Activated naive CD8-positive, alpha-beta T cell treated with anti-CD3 and anti-CD28 coated beads, Interleukin-2, amount 50 U/mL, for 24 hours (primary cell): ENCODE measurements around the gene BMPR1B.
"Not testable (repeated sequence)": the region's sequence is repeated elsewhere in the genome, so short reads cannot be mapped to it uniquely, and the experiment has no call there.

ENCODE experiments used
- ATAC-seq: fragments of 150-1000 bp; cut with Tn5 transposase; one replicate; pipeline ENCODE4 v1.10.0; 2021
- DNase-seq: peaks from one replicate; pipeline ENCODE4 v3.0.0; 2021
- H3K27ac Mint-ChIP-seq: one replicate; pipeline ENCODE4 v1.8.0; 2021; ENCODE audit warnings: mild to moderate bottlenecking, mixed read lengths
- H3K27me3 Mint-ChIP-seq: one replicate; pipeline ENCODE4 v1.8.0; 2021; ENCODE audit warnings: mixed read lengths
- H3K36me3 Mint-ChIP-seq: one replicate; pipeline ENCODE4 v1.8.0; 2021; ENCODE audit warnings: low read depth, mixed read lengths
- H3K4me1 Mint-ChIP-seq: one replicate; pipeline ENCODE4 v1.8.0; 2021; ENCODE audit warnings: mixed read lengths
- H3K4me3 Mint-ChIP-seq: one replicate; pipeline ENCODE4 v1.8.0; 2021; ENCODE audit warnings: mild to moderate bottlenecking, moderate library complexity, mixed read lengths
- H3K9me3 Mint-ChIP-seq: one replicate; pipeline ENCODE4 v1.8.0; 2021; ENCODE audit warnings: mixed read lengths

The BMPR1B gene

GRCh38 chr4:94798808-94799207 lies 41.1 kb downstream of the BMPR1B start:
- H3K27me3 Mint-ChIP-seq = no peaks in the 10 kb centered on the region

GRCh38 chr4:94801016-94801415 lies 43.3 kb downstream of the BMPR1B start:
- H3K27me3 Mint-ChIP-seq = no peaks in the 10 kb centered on the region
- H3K9me3 Mint-ChIP-seq = no peaks in the 10 kb centered on the region
- no peaks in the 10 kb centered on the region for H3K36me3 Mint-ChIP-seq
- H3K4me3 Mint-ChIP-seq = no peak overlapping the region
- no peak for DNase-seq
- H3K4me1 Mint-ChIP-seq = no peaks in the 10 kb centered on the region
- no peak overlapping the region for H3K27ac Mint-ChIP-seq
- no peak for ATAC-seq

More at GRCh38 chr4:94798808-94799207, 41.1 kb downstream of the BMPR1B start:
- no peak overlapping the region for H3K27ac Mint-ChIP-seq
- no peaks in the 10 kb centered on the region for H3K9me3 Mint-ChIP-seq
- H3K4me3 Mint-ChIP-seq = no peak overlapping the region
- no peaks in the 10 kb centered on the region for H3K4me1 Mint-ChIP-seq
- DNase-seq (no peak), ATAC-seq (no peak)
- no peaks in the 10 kb centered on the region for H3K36me3 Mint-ChIP-seq

- no peak for DNase-seq
- Mint-ChIP-seq H3K27ac (no peak overlapping the region), H3K27me3 (no peaks in the 10 kb centered on the region), H3K9me3 (no peaks in the 10 kb centered on the region), H3K4me1 (no peaks in the 10 kb centered on the region), H3K4me3 (no peak overlapping the region), H3K36me3 (no peaks in the 10 kb centered on the region)
- ATAC-seq = no peak
Measured at GRCh38 chr4:94802091-94802490, 44.3 kb downstream of the BMPR1B start.

GRCh38 chr4:94803181-94803580 lies 45.4 kb downstream of the BMPR1B start:
- DNase-seq (no peak), ATAC-seq (no peak)
- Mint-ChIP-seq H3K27ac (no peak overlapping the region), H3K36me3 (no peaks in the 10 kb centered on the region), H3K4me1 (no peaks in the 10 kb centered on the region), H3K4me3 (no peak overlapping the region), H3K27me3 (no peaks in the 10 kb centered on the region), H3K9me3 (no peaks in the 10 kb centered on the region)

- Mint-ChIP-seq H3K4me3 (no peak overlapping the region), H3K36me3 (no peaks in the 10 kb centered on the region), H3K4me1 (no peaks in the 10 kb centered on the region), H3K27ac (no peak overlapping the region), H3K27me3 (no peaks in the 10 kb centered on the region), H3K9me3 (no peaks in the 10 kb centered on the region)
- ATAC-seq (no peak), DNase-seq (no peak)
Measured at GRCh38 chr4:94804650-94805049, 46.9 kb downstream of the BMPR1B start.

GRCh38 chr4:94806376-94806775 lies 48.6 kb downstream of the BMPR1B start:
- Mint-ChIP-seq H3K9me3 (no peaks in the 10 kb centered on the region), H3K27ac (no peak overlapping the region), H3K4me3 (no peak overlapping the region), H3K4me1 (no peaks in the 10 kb centered on the region), H3K36me3 (no peaks in the 10 kb centered on the region), H3K27me3 (no peaks in the 10 kb centered on the region)
- no peak for DNase-seq
- ATAC-seq = no peak

- H3K27ac Mint-ChIP-seq = no peak overlapping the region
- no peaks in the 10 kb centered on the region for H3K36me3 Mint-ChIP-seq
- DNase-seq (no peak), ATAC-seq (no peak)
- no peak overlapping the region for H3K4me3 Mint-ChIP-seq
- H3K4me1 Mint-ChIP-seq = no peaks in the 10 kb centered on the region
- no peaks in the 10 kb centered on the region for H3K9me3 Mint-ChIP-seq
- peaks cover 2% of the 10 kb centered on the region for H3K27me3 Mint-ChIP-seq
Measured at GRCh38 chr4:94811643-94812042, 53.9 kb downstream of the BMPR1B start.

GRCh38 chr4:94813221-94813620 lies 55.5 kb downstream of the BMPR1B start:
- no peak overlapping the region for H3K4me3 Mint-ChIP-seq

GRCh38 chr4:94814237-94814636 lies 56.5 kb downstream of the BMPR1B start:
- DNase-seq = no peak
- no peak for ATAC-seq

More at GRCh38 chr4:94813221-94813620, 55.5 kb downstream of the BMPR1B start:
- no peak for DNase-seq
- H3K4me1 Mint-ChIP-seq = no peaks in the 10 kb centered on the region
- H3K27ac Mint-ChIP-seq = no peak overlapping the region
- H3K9me3 Mint-ChIP-seq = no peaks in the 10 kb centered on the region
- peaks cover 2% of the 10 kb centered on the region for H3K27me3 Mint-ChIP-seq
- no peak for ATAC-seq
- no peaks in the 10 kb centered on the region for H3K36me3 Mint-ChIP-seq

GRCh38 chr4:94819371-94820168 lies 61.8 kb downstream of the BMPR1B start:
- H3K27me3 Mint-ChIP-seq = peaks cover 1% of the 10 kb centered on the region

More at GRCh38 chr4:94814237-94814636, 56.5 kb downstream of the BMPR1B start:
- H3K4me1 Mint-ChIP-seq = no peaks in the 10 kb centered on the region
- no peaks in the 10 kb centered on the region for H3K9me3 Mint-ChIP-seq
- H3K4me3 Mint-ChIP-seq = no peak overlapping the region
- no peaks in the 10 kb centered on the region for H3K36me3 Mint-ChIP-seq
- no peak overlapping the region for H3K27ac Mint-ChIP-seq
- H3K27me3 Mint-ChIP-seq = peaks cover 2% of the 10 kb centered on the region

GRCh38 chr4:94826206-94826605 lies 68.5 kb downstream of the BMPR1B start:
- peaks cover 5% of the 10 kb centered on the region for H3K27me3 Mint-ChIP-seq
- H3K9me3 Mint-ChIP-seq = no peaks in the 10 kb centered on the region
- DNase-seq = no peak
- no peaks in the 10 kb centered on the region for H3K4me1 Mint-ChIP-seq
- H3K4me3 Mint-ChIP-seq = no peak overlapping the region
- H3K27ac Mint-ChIP-seq = no peak overlapping the region
- no peaks in the 10 kb centered on the region for H3K36me3 Mint-ChIP-seq
- ATAC-seq = no peak

More at GRCh38 chr4:94819371-94820168, 61.8 kb downstream of the BMPR1B start:
- H3K27ac Mint-ChIP-seq = no peak overlapping the region
- DNase-seq (no peak), ATAC-seq (no peak)
- no peaks in the 10 kb centered on the region for H3K9me3 Mint-ChIP-seq
- H3K36me3 Mint-ChIP-seq = no peaks in the 10 kb centered on the region
- no peaks in the 10 kb centered on the region for H3K4me1 Mint-ChIP-seq
- H3K4me3 Mint-ChIP-seq = no peak overlapping the region

GRCh38 chr4:94827481-94828110 lies 69.8 kb downstream of the BMPR1B start:
- DNase-seq (no peak), ATAC-seq (peak; percentile 52)
- Mint-ChIP-seq H3K4me1 (no peaks in the 10 kb centered on the region), H3K36me3 (no peaks in the 10 kb centered on the region), H3K27ac (no peak overlapping the region), H3K9me3 (no peaks in the 10 kb centered on the region), H3K27me3 (peaks cover 5% of the 10 kb centered on the region), H3K4me3 (no peak overlapping the region)

GRCh38 chr4:94828882-94829281 lies 71.1 kb downstream of the BMPR1B start:
- H3K4me1 Mint-ChIP-seq = no peaks in the 10 kb centered on the region
- peaks cover 5% of the 10 kb centered on the region for H3K27me3 Mint-ChIP-seq
- no peak for ATAC-seq
- H3K4me3 Mint-ChIP-seq = no peak overlapping the region
- no peak overlapping the region for H3K27ac Mint-ChIP-seq
- DNase-seq = no peak
- H3K36me3 Mint-ChIP-seq = no peaks in the 10 kb centered on the region
- no peaks in the 10 kb centered on the region for H3K9me3 Mint-ChIP-seq

GRCh38 chr4:94831607-94832006 lies 73.9 kb downstream of the BMPR1B start:
- Mint-ChIP-seq H3K4me1 (no peaks in the 10 kb centered on the region), H3K27ac (no peak overlapping the region), H3K27me3 (no peaks in the 10 kb centered on the region), H3K4me3 (no peak overlapping the region), H3K9me3 (no peaks in the 10 kb centered on the region), H3K36me3 (no peaks in the 10 kb centered on the region)
- DNase-seq = no peak
- ATAC-seq = no peak

- H3K4me3 Mint-ChIP-seq, H3K36me3 Mint-ChIP-seq, DNase-seq, H3K4me1 Mint-ChIP-seq, ATAC-seq, H3K27ac Mint-ChIP-seq, H3K9me3 Mint-ChIP-seq, H3K27me3 Mint-ChIP-seq: not testable (repeated sequence)
Measured at GRCh38 chr4:94832329-94832728, 74.6 kb downstream of the BMPR1B start.
